Measurements from ENCODE around the gene PPP1R13L. TPM values are rescaled to one million over a fixed set of nuclear protein-coding genes. Genes with fewer than 3 reads are reported as not detected.
"Not testable (repeated sequence)": the region's sequence is repeated elsewhere in the genome, so short reads cannot be mapped to it uniquely, and the experiment has no call there.

The PPP1R13L gene
- total RNA-seq, 6 experiments from 2014 or later: 10.2 to 24.7 (median 22.2) TPM

DNA sequence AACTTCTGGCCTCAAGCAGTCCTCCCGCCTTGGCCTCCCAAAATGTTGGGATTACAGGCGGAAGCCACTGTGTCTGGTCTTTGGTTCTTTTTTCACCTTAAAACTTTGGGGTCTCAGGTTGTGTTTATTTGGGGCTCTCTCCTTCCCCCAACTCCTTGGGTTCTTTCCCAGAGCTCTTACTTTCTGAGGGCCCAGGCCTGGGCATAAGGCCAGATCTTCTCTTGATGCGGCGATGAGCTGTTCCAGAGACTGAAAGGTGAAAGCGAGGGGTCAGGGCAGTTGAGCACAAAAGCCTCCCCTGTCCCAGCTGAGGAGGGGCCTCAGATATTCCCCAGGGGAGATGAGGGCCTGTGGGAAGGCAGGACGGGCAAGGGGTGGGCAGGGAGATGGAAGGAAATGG lies 8.6 kb upstream of the PPP1R13L start:
- Mint-ChIP-seq H3K9me3 (no peaks in the 10 kb centered on the region), H3K27ac (peak overlapping the region; percentile 49; the same call in 1 of the 2 replicates), H3K36me3 (ENCODE audit: low read depth) (peaks cover 68% of the 10 kb centered on the region), H3K4me3 (no peak overlapping the region), H3K4me1 (ENCODE audit: low read depth) (peaks cover 29% of the 10 kb centered on the region), H3K27me3 (ENCODE audit: insufficient read depth) (peaks cover 1% of the 10 kb centered on the region; the same call in 1 of the 2 replicates)
- DNase-seq: no peak
- TF ChIP-seq, protein P1, sequence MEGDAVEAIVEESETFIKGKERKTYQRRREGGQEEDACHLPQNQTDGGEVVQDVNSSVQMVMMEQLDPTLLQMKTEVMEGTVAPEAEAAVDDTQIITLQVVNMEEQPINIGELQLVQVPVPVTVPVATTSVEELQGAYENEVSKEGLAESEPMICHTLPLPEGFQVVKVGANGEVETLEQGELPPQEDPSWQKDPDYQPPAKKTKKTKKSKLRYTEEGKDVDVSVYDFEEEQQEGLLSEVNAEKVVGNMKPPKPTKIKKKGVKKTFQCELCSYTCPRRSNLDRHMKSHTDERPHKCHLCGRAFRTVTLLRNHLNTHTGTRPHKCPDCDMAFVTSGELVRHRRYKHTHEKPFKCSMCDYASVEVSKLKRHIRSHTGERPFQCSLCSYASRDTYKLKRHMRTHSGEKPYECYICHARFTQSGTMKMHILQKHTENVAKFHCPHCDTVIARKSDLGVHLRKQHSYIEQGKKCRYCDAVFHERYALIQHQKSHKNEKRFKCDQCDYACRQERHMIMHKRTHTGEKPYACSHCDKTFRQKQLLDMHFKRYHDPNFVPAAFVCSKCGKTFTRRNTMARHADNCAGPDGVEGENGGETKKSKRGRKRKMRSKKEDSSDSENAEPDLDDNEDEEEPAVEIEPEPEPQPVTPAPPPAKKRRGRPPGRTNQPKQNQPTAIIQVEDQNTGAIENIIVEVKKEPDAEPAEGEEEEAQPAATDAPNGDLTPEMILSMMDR (IDR thresholded peaks at IDR 0.05): no peak

DNA sequence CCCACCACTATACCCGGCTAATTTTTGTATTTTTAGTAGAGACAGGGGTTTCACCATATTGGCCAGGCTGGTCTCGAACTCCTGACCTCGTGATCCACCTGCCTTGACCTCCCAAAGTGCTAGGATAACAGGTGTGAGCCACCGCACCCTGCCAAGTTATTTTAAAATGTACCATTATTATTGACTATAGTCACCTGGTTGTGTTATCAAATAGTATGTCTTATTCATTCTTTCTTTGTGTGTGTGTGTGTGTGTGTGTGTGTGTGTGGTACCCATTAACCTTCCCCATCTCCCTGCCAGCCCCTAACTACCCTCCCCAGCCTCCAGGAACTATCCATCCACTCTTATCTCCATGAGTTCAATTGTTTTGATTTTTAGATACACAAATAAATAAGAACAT lies 5.5 kb upstream of the PPP1R13L start:
- H3K4me3 Mint-ChIP-seq: not testable (repeated sequence)
- Mint-ChIP-seq H3K36me3 (ENCODE audit: low read depth) (peaks cover 54% of the 10 kb centered on the region), H3K27ac (peak overlapping the region; percentile 42; the same call in 1 of the 2 replicates)

DNA sequence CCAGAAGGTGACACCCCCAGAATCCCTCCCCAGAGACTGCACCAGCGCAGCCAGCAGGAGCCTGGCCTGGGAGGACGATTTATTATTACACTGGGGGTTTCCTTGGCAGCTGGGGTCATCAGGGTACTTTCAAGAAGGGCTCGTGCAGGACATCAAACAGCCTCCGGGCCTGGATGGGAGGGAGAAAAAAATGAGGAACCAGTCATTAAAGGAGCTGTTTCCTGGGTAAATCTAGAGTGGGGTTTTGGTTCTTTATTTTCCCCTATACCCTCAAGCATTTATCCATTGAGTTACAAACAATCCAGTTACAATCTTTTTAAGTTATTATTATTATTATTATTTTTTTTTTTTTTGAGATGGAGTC lies 4.7 kb upstream of the PPP1R13L start:
- H3K36me3 Mint-ChIP-seq (ENCODE audit: low read depth): peaks cover 51% of the 10 kb centered on the region
- no peak overlapping the region for H3K27ac Mint-ChIP-seq
- TF ChIP-seq, protein P1 (IDR thresholded peaks at IDR 0.05): no peak

More for the DNA sequence above, 5.5 kb upstream of the PPP1R13L start:
- not testable (repeated sequence) for H3K9me3 Mint-ChIP-seq, DNase-seq
- Mint-ChIP-seq H3K4me1 (ENCODE audit: low read depth) (peaks cover 41% of the 10 kb centered on the region), H3K27me3 (ENCODE audit: insufficient read depth) (peaks cover 13% of the 10 kb centered on the region)

DNA sequence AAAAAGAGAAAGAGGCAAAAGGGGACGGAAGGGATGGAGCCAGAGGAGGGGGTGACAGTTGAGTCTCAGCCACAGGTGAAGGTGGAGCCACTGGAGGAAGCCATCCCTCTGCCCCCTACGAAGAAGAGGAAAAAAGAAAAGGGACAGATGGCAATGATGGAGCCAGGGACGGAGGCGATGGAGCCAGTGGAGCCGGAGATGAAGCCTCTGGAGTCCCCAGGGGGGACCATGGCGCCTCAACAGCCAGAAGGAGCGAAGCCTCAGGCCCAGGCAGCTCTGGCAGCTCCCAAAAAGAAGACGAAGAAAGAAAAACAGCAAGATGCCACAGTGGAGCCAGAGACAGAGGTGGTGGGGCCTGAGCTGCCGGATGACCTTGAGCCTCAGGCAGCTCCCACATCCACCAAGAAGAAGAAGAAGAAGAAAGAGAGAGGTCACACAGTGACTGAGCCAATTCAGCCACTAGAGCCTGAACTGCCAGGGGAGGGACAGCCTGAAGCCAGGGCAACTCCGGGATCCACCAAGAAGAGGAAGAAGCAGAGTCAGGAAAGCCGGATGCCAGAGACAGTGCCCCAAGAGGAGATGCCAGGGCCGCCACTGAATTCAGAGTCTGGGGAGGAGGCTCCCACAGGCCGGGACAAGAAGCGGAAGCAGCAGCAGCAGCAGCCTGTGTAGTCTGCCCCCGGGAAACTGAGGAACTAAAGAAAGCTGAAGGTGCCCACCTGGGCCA lies 4.1 kb upstream of the PPP1R13L start:
- peaks cover 46% of the 10 kb centered on the region for H3K36me3 Mint-ChIP-seq (ENCODE audit: low read depth)
- no peak for DNase-seq
- no peaks in the 10 kb centered on the region for H3K9me3 Mint-ChIP-seq
- peaks cover 16% of the 10 kb centered on the region for H3K27me3 Mint-ChIP-seq (ENCODE audit: insufficient read depth)
- H3K4me3 Mint-ChIP-seq: peak overlapping the region; percentile 10; the same call in 1 of the 2 replicates
- TF ChIP-seq, protein P1 (IDR thresholded peaks at IDR 0.05): no peak
- peaks cover 49% of the 10 kb centered on the region for H3K4me1 Mint-ChIP-seq (ENCODE audit: low read depth)
- peak overlapping the region; percentile 50 for H3K27ac Mint-ChIP-seq

More for the DNA sequence above, 4.7 kb upstream of the PPP1R13L start:
- no peak for DNase-seq
- Mint-ChIP-seq H3K4me1 (ENCODE audit: low read depth) (peaks cover 47% of the 10 kb centered on the region), H3K9me3 (no peaks in the 10 kb centered on the region), H3K27me3 (ENCODE audit: insufficient read depth) (peaks cover 16% of the 10 kb centered on the region), H3K4me3 (no peak overlapping the region)

DNA sequence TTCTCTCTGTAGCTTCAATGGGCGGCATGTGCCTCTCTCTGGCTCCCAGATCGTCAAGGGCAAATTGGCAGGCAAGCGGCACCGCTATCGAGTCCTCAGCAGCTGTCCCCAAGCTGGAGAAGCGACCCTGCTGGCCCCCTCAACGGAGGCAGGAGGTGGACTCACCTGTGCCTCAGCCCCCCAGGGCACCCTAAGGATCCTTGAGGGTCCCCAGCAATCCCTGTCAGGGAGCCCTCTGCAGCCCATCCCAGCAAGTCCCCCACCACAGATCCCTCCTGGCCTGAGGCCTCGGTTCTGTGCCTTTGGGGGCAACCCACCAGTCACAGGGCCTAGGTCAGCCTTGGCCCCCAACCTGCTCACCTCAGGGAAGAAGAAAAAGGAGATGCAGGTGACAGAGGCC lies 3.3 kb upstream of the PPP1R13L start:
- Mint-ChIP-seq H3K4me3 (peak overlapping the region; percentile 97), H3K27ac (peak overlapping the region; percentile 50), H3K27me3 (ENCODE audit: insufficient read depth) (peaks cover 18% of the 10 kb centered on the region), H3K4me1 (ENCODE audit: low read depth) (peaks cover 51% of the 10 kb centered on the region), H3K9me3 (no peaks in the 10 kb centered on the region), H3K36me3 (ENCODE audit: low read depth) (peaks cover 37% of the 10 kb centered on the region)
- DNase-seq: no peak
- TF ChIP-seq, protein P1 (IDR thresholded peaks at IDR 0.05): no peak

DNA sequence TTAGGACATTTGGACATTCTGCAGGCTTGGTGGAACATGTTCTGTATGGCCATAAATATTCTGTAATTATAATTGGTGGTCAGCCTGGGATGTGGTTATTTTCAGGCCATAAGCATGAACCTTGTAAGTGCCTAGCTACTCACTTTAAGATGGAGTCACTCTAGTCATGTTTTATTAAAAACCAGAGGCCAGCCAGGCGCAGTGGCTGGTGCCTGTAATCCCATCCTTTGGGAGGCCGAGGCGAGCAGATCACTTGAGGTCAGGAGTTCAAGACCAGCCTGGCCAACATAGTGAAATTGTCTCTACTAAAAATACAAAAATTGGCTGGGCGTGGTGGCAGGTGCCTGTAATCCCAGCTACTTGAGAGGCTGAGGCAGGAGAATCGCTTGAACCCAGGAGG lies 2.7 kb upstream of the PPP1R13L start:
- not testable (repeated sequence) for DNase-seq

More for the DNA sequence above, 2.7 kb upstream of the PPP1R13L start:
- peaks cover 18% of the 10 kb centered on the region for H3K27me3 Mint-ChIP-seq (ENCODE audit: insufficient read depth)
- H3K4me1 Mint-ChIP-seq (ENCODE audit: low read depth): peaks cover 57% of the 10 kb centered on the region
- peak overlapping the region; percentile 50; the same call in 1 of the 2 replicates for H3K27ac Mint-ChIP-seq
- not testable (repeated sequence) for H3K9me3 Mint-ChIP-seq
- H3K4me3 Mint-ChIP-seq: peak overlapping the region; percentile 97
- peaks cover 32% of the 10 kb centered on the region for H3K36me3 Mint-ChIP-seq (ENCODE audit: low read depth)

All from HFFc6 (cell line).